GM21529 (cell line): ENCODE results near the gene PIP5K1A.

ENCODE experiments used
- ATAC-seq: cut with Tn5 transposase; IDR thresholded peaks from one replicate; pipeline ENCODE4 v1.9.1; 2021; ENCODE audit not compliant: unreplicated experiment

Gene PIP5K1A

DNA sequence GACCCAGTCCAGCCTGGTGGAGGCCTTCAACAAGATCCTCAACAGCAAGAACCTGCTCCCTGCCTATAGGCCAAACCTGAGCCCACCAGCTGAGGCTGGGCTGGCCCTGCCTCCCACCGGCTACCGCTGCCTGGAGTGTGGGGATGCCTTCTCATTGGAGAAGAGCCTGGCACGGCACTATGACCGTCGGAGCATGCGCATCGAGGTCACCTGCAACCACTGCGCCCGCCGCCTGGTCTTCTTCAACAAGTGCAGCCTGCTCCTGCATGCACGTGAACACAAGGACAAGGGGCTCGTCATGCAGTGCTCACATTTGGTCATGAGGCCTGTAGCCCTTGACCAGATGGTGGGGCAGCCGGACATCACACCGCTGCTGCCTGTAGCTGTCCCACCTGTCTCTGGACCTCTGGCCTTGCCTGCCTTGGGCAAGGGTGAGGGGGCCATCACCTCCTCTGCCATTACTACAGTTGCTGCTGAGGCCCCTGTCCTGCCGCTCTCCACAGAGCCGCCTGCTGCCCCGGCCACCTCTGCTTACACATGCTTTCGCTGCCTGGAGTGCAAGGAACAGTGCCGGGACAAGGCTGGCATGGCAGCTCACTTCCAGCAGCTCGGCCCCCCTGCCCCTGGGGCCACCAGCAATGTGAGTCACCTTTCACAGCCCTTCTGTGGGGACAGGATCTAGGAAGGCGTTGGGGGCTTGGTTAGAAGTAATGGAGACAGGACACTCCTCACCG lies 89.6 kb downstream of the PIP5K1A start:
- ATAC-seq = no peak

GRCh38 chr1:151288502-151288901 lies 90.2 kb downstream of the PIP5K1A start:
- ATAC-seq = no peak

DNA sequence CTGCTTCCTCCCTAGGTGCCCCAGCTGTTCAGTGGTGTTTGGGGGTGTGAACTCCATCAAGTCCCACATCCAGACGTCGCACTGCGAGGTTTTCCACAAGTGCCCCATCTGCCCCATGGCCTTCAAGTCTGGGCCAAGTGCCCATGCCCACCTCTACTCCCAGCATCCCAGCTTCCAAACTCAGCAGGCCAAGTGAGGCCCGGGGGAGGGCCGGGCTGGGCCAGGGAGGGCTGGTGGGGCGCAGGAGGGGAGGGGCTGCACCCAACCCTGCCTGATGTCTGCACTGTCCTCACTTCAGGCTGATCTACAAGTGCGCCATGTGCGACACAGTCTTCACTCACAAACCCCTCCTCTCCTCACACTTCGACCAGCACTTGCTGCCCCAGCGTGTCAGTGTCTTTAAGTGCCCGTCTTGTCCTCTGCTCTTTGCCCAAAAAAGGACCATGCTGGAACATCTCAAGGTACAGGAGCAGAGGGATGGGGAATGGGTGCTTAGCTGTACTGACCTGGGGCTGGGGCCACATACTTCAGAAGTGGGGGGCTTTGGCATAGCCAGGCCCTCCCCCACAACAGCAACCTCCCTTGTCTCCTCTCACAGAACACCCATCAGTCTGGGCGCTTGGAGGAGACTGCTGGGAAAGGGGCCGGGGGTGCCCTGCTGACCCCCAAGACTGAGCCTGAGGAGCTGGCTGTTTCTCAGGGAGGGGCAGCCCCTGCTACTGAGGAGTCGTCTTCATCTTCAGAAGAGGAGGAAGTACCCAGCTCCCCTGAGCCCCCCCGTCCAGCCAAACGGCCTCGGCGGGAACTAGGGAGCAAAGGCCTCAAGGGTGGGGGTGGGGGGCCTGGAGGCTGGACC lies 91.0 kb downstream of the PIP5K1A start:
- ATAC-seq = no peak

GRCh38 chr1:151289991-151290708 lies 91.8 kb downstream of the PIP5K1A start:
- ATAC-seq = no peak

GRCh38 chr1:151290709-151291303 lies 92.5 kb downstream of the PIP5K1A start:
- no peak for ATAC-seq

GRCh38 chr1:151292207-151293030 lies 94.1 kb downstream of the PIP5K1A start:
- ATAC-seq = no peak

DNA sequence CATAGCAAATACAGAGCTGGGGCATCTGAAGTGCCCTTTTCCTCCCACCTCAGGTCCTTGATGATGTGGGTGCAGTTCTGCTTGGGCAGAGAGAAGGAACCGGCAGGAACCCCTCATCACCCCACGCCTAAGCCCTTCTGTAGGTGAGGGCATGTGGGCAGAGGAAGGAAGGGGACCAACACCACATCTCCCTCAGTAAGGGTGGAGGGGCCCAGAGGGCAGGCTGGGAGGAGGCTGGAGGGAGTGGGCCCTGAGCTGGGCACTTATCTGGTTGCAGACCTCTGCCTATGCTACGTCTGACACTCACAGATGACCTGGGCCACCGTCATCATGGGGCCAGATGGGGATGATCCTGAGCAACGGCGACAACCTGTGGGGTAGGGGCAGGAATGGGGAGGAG lies 94.7 kb downstream of the PIP5K1A start:
- ATAC-seq = no peak

DNA sequence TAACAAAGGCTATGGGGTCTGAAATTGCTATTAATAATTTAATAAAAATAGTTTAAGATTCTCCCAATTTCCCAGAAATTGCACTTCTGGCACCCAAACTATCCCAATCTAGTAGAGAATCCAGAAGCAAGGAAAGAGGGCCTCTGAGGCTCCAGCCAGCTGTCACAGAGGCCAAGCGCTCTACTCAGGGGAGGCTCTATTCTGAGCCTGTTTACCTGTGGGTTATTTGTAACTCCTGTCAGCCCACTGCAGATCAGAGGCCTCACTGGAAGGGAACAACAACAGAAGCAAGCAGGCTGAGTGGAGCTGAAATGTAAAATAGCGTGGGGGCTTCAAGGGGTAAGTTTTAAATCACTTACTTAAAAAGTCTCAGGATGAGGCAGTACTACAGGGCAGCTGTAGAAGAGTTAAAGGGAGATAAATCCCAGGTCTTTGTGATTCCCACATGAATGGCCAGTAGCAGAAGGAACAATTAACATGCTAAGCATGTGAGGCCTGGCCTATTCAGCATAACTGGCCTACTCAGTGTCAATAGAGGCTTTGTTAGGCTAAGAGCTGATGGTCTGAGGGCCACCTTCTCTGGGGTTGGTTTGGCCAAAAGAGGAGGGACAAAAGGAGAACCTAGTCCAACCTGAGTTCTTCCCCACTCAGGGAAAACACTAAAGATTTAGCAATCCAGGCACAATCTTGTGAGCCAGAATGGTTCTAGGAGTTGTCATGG lies 96.5 kb downstream of the PIP5K1A start:
- ATAC-seq = no peak
